Bronchial epithelial cell (primary cell): Measurements from ENCODE around the gene HS1BP3. TPM values are rescaled to one million over a fixed set of nuclear protein-coding genes. Genes with fewer than 3 reads are reported as not detected.

Experiments used
- DNase-seq: peaks from one replicate; pipeline ENCODE4 v3.0.0-alpha.2; 2010; ENCODE audit warnings: low read depth
- FAIRE-seq: peaks from 2 replicates; lab custom pipeline; 2011; peaks lifted over from hg19 to GRCh38; lab: Jason Lieb, UNC
- H3K27me3 ChIP-seq: 2 replicates; pipeline ENCODE4 v1.5.1; 2011; ENCODE audit warnings: low read length; ENCODE audit not compliant: control insufficient read depth, insufficient read depth
- H3K36me3 ChIP-seq: 2 replicates; pipeline ENCODE4 v1.5.1; 2011; ENCODE audit warnings: low read length; ENCODE audit not compliant: control insufficient read depth, insufficient read depth
- H3K4me3 ChIP-seq: 2 replicates; pipeline ENCODE4 v1.5.1; 2011; ENCODE audit warnings: mild to moderate bottlenecking, low read depth, low read length, control low read depth
- CTCF ChIP-seq: IDR thresholded peaks from 2 replicates; pipeline ENCODE4 v1.5.1; 2011; ENCODE audit warnings: mild to moderate bottlenecking, moderate library complexity, low read length, control low read depth, inconsistent platforms; ENCODE audit not compliant: insufficient read depth, severe bottlenecking
- total RNA-seq: library from RNA; depleted of rRNA; stranded (reverse); fragments of >200 nt; gene quantifications from 2 replicates; pipeline ENCODE4 v1.2.1, GENCODE V29; 2014

HS1BP3 gene
- total RNA-seq, 1 donor from 2014 or later: 27.6 TPM

- TF ChIP-seq CTCF: no peak
- DNase-seq (no peak), FAIRE-seq (no peak)
- H3K4me3 ChIP-seq: no peak overlapping the region
- peaks cover 7% of the 10 kb centered on the region for H3K36me3 ChIP-seq
- no peaks in the 10 kb centered on the region for H3K27me3 ChIP-seq
Observed at GRCh38 chr2:20638646-20639430, 12.1 kb downstream of the HS1BP3 start.

GRCh38 chr2:20638014-20638413 is 12.9 kb downstream of the HS1BP3 start:
- H3K36me3 ChIP-seq: peaks cover 7% of the 10 kb centered on the region
- no peak overlapping the region for H3K4me3 ChIP-seq
- DNase-seq (no peak), FAIRE-seq (no peak)
- TF ChIP-seq CTCF: no peak
- no peaks in the 10 kb centered on the region for H3K27me3 ChIP-seq

- H3K36me3 ChIP-seq: peaks cover 7% of the 10 kb centered on the region
- H3K27me3 ChIP-seq: no peaks in the 10 kb centered on the region
- DNase-seq (no peak), FAIRE-seq (no peak)
- H3K4me3 ChIP-seq: no peak overlapping the region
- no peak for TF ChIP-seq CTCF
Observed at GRCh38 chr2:20637147-20637546, 13.8 kb downstream of the HS1BP3 start.

GRCh38 chr2:20635675-20636584 is 15.0 kb downstream of the HS1BP3 start:
- TF ChIP-seq CTCF: peak; percentile 96
- no peak overlapping the region for H3K4me3 ChIP-seq
- no peaks in the 10 kb centered on the region for H3K27me3 ChIP-seq
- peaks cover 5% of the 10 kb centered on the region for H3K36me3 ChIP-seq
- DNase-seq: peak; percentile 44
- FAIRE-seq: no peak

GRCh38 chr2:20635113-20635510 is 15.8 kb downstream of the HS1BP3 start:
- no peak for DNase-seq
- Histone ChIP-seq H3K27me3 (no peaks in the 10 kb centered on the region), H3K4me3 (no peak overlapping the region), H3K36me3 (peaks cover 6% of the 10 kb centered on the region)
- FAIRE-seq: no peak
- TF ChIP-seq CTCF: no peak
